Mucosa of rectum (tissue), 2 donors: Measurements from ENCODE around the gene CEP162.
"Not testable (repeated sequence)": the region's sequence is repeated elsewhere in the genome, so short reads cannot be mapped to it uniquely, and the experiment has no call there.

Experiments
- H3K27ac ChIP-seq, 2 donors: one replicate each; pipeline ENCODE4 v1.7.0; 2013; ENCODE audit warnings: inconsistent platforms in 2 of 2, low read depth in 2 of 2, low read length in 2 of 2
- H3K27me3 ChIP-seq, 2 donors: one replicate each; pipeline ENCODE4 v1.7.0; 2013; ENCODE audit warnings: low read length in 2 of 2; ENCODE audit not compliant: control insufficient read depth in 2 of 2, insufficient read depth in 2 of 2
- H3K36me3 ChIP-seq, 2 donors: one replicate each; pipeline ENCODE4 v1.7.0; 2013; ENCODE audit warnings: low read length in 2 of 2; ENCODE audit not compliant: control insufficient read depth in 2 of 2, insufficient read depth in 2 of 2
- H3K4me1 ChIP-seq, 2 donors: one replicate each; pipeline ENCODE4 v1.7.0; 2013; ENCODE audit warnings: low read length in 2 of 2, mild to moderate bottlenecking in 1 of 2; ENCODE audit not compliant: control insufficient read depth in 2 of 2, insufficient read depth in 2 of 2
- H3K4me3 ChIP-seq, 2 donors: one replicate each; pipeline ENCODE4 v1.7.0; 2013; ENCODE audit warnings: low read length in 2 of 2
- H3K9ac ChIP-seq, 2 donors: one replicate each; pipeline ENCODE4 v1.7.0; 2013; ENCODE audit warnings: low read length in 2 of 2, low read depth in 1 of 2, mild to moderate bottlenecking in 1 of 2
- H3K9me3 ChIP-seq, 2 donors: one replicate each; pipeline ENCODE4 v1.7.0; 2013; ENCODE audit warnings: low read length in 2 of 2; ENCODE audit not compliant: control insufficient read depth in 2 of 2
- donor health status: healthy.
- donor health status: Normal muscosa, but diverticular disease.

Gene CEP162

GRCh38 chr6:84133385-84133784, 94.1 kb downstream of the CEP162 start:
- H3K4me3 ChIP-seq, H3K36me3 ChIP-seq, H3K9ac ChIP-seq, H3K9me3 ChIP-seq, H3K4me1 ChIP-seq, H3K27me3 ChIP-seq, H3K27ac ChIP-seq: not testable (repeated sequence)

- H3K27me3 ChIP-seq, H3K4me1 ChIP-seq, H3K9ac ChIP-seq, H3K27ac ChIP-seq, H3K4me3 ChIP-seq, H3K9me3 ChIP-seq: not testable (repeated sequence)
- peaks cover 10 to 11% of the 10 kb centered on the region in 2 donors for H3K36me3 ChIP-seq
These were observed 97.9 kb downstream of the CEP162 start for GRCh38 chr6:84129588-84129987.

GRCh38 chr6:84123186-84123585, 104.3 kb downstream of the CEP162 start:
- H3K4me3 ChIP-seq, result no peak overlapping the region
- no peaks in the 10 kb centered on the region for H3K27me3 ChIP-seq
- H3K9me3 ChIP-seq, result no peaks in the 10 kb centered on the region

GRCh38 chr6:84119277-84119676, 108.2 kb downstream of the CEP162 start:
- Histone ChIP-seq H3K27ac (no peak overlapping the region), H3K27me3 (no peaks in the 10 kb centered on the region), H3K9ac (no peak overlapping the region), H3K4me3 (no peak overlapping the region), H3K4me1 (no peaks in the 10 kb centered on the region), H3K9me3 (no peaks in the 10 kb centered on the region), H3K36me3 (no peaks in the 10 kb centered on the region)

More at GRCh38 chr6:84123186-84123585, 104.3 kb downstream of the CEP162 start:
- H3K9ac ChIP-seq, result no peak overlapping the region
- no peaks in the 10 kb centered on the region for H3K4me1 ChIP-seq
- H3K27ac ChIP-seq, result no peak overlapping the region
- H3K36me3 ChIP-seq, result peaks cover 8 to 12% of the 10 kb centered on the region in 2 donors

- Histone ChIP-seq H3K27me3 (no peaks in the 10 kb centered on the region), H3K9ac (no peak overlapping the region), H3K9me3 (no peaks in the 10 kb centered on the region), H3K4me3 (no peak overlapping the region), H3K27ac (no peak overlapping the region), H3K36me3 (no peaks in the 10 kb centered on the region), H3K4me1 (no peaks in the 10 kb centered on the region)
These were observed 109.3 kb downstream of the CEP162 start for GRCh38 chr6:84118191-84118590.

GRCh38 chr6:84114933-84115594, 112.4 kb downstream of the CEP162 start:
- H3K36me3 ChIP-seq, H3K4me3 ChIP-seq, H3K9me3 ChIP-seq, H3K9ac ChIP-seq, H3K27me3 ChIP-seq, H3K4me1 ChIP-seq, H3K27ac ChIP-seq: not testable (repeated sequence)

- H3K4me1 ChIP-seq, H3K4me3 ChIP-seq: not testable (repeated sequence)
These were observed 116.1 kb downstream of the CEP162 start for GRCh38 chr6:84111351-84111750.

GRCh38 chr6:84107495-84107894, 119.9 kb downstream of the CEP162 start:
- Histone ChIP-seq H3K4me3 (no peak overlapping the region), H3K36me3 (no peaks in the 10 kb centered on the region), H3K27ac (no peak overlapping the region), H3K9ac (no peak overlapping the region), H3K9me3 (no peaks in the 10 kb centered on the region), H3K4me1 (no peaks in the 10 kb centered on the region), H3K27me3 (no peaks in the 10 kb centered on the region)

More at GRCh38 chr6:84111351-84111750, 116.1 kb downstream of the CEP162 start:
- H3K9me3 ChIP-seq, H3K27ac ChIP-seq, H3K36me3 ChIP-seq, H3K27me3 ChIP-seq, H3K9ac ChIP-seq: not testable (repeated sequence)

- not testable (repeated sequence) for H3K9ac ChIP-seq, H3K27ac ChIP-seq, H3K4me3 ChIP-seq, H3K9me3 ChIP-seq, H3K27me3 ChIP-seq, H3K36me3 ChIP-seq, H3K4me1 ChIP-seq
These were observed 122.1 kb downstream of the CEP162 start for GRCh38 chr6:84105215-84105924.

GRCh38 chr6:84103029-84103428, 124.4 kb downstream of the CEP162 start:
- Histone ChIP-seq H3K9ac (no peak overlapping the region), H3K27ac (no peak overlapping the region), H3K36me3 (no peaks in the 10 kb centered on the region), H3K9me3 (no peaks in the 10 kb centered on the region), H3K27me3 (no peaks in the 10 kb centered on the region), H3K4me3 (no peak overlapping the region), H3K4me1 (no peaks in the 10 kb centered on the region)
